ENCODE data around the gene BAHCC1.

BAHCC1 gene

DNA sequence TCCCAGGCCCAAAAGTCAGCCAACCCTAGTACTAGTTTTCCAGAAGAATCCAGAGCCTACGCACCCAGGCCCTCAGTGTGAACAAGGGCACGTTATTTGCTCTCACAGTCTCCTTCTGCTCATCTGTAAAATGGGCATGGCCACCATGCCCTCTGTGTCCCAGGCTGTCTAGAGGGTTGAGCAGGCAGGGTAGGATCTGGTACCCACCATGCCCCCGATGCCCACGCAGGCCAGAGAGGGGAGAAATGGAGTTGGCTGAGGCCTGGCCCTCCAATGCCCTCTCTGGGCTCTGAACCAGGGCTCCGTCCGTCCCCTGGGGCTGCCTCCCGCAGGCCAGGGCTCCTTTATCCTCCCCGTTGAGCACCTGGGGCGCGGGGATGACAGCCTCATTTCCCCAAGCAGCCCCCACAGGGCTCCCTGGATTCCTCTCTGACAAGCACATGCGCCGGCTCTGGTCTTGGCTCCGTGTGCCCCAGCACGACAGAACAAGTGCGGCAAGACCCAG, 9.1 kb upstream of the BAHCC1 start:
- DNase-seq (ENCODE audit: low read depth in 3 of 3, low spot score in 1 of 3): no peak

DNA sequence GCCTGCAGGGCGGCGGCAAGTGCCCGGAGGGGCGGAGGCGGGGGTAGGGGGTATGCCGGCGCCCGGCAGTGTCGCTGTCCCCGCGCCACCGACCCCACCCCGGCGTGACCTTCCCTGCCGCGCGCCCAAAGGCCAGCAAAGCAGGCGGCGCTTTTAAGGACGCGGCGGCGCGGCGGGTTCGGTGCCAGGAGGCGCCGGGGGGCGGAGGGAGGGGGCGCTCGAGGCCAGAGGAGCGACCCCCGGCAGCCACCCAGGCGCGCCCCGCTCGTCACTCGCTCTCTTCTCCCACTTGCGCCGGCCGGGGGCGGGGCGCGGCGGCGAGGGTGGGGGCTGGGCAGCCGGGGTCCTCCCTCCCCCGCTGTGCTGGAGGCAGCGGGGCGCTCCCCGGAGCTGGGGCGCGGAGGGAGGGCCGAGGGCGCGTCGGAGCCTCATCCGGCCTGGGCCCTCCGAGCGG, 8.6 kb upstream of the BAHCC1 start:
- no peak for DNase-seq (ENCODE audit: low read depth in 3 of 3, low spot score in 1 of 3)

DNA sequence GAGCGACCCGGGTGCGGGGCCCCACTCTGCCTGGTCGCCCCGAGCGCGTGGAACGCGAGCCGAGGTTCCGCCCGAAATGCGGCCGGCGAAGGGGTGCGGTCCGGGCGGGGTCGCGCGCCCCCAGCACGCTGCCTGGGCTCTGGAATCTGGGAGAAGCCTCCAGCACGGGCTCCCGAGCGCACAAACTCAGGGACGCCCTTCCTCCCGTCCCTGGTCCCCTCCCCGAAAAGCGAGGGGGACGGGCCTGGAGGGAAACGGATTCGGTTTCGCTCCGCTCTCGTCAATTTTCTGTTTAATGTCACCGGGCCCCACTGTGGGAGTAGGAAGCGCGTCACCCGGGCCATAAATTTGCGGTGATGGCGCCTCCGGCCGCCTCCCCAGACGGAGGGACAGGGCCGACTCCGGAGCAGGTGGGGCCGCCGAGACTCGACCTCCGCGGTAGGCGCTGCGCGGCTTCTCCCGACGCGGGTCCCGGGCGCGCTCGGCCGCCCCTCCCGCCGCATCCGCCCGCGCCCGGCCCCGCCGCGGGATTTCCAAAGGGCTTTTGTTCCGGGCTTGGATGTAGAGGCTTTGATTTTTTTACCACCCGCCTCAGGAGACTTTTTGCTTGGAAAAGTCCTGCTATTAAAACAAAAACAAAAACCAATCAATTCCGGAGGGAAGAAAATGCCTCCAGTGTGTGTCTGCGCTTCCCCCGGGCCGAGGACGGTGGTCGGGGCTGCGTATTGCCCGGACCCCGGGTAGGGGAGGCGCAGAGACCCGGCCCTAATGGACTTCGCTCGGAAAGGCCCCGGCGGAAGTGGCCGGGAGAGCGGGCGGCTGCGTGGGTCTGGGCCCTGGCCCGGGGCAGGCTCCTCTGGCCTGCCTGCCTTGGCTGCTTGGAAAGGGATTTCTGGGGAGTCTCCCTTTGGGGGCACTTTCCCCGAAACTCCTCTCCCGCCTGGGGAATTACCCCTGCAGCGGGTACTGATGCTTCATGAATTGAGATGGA, 7.9 kb upstream of the BAHCC1 start:
- no peak for DNase-seq (ENCODE audit: low read depth in 3 of 3, low spot score in 1 of 3)

DNA sequence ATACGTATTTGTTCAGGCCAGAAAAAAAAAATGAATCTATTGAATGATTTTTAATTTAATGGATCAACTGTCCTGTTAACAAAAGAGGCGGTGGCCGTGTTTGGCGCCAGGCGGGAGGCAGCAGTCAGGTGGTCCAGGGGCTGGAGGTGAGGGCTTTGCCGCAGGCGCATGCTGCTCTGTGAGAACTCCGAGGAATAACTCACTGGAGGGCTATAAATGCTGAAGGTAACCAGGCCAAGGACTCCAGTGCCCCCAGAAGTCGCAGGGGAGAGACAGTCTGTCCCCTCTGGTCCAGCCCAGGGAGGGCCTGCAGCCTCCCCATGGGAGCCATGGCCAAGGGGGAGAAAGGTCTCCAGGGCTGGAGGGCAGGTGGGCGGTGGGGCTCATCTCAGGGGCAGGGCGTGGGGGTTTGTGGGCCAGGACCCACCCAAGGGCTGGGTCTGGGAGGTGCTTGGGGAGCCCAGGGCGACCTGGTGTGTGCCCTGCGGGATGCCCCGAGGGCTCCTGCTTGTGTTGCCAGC, 7.1 kb upstream of the BAHCC1 start:
- DNase-seq (ENCODE audit: low read depth in 3 of 3, low spot score in 1 of 3): no peak

DNA sequence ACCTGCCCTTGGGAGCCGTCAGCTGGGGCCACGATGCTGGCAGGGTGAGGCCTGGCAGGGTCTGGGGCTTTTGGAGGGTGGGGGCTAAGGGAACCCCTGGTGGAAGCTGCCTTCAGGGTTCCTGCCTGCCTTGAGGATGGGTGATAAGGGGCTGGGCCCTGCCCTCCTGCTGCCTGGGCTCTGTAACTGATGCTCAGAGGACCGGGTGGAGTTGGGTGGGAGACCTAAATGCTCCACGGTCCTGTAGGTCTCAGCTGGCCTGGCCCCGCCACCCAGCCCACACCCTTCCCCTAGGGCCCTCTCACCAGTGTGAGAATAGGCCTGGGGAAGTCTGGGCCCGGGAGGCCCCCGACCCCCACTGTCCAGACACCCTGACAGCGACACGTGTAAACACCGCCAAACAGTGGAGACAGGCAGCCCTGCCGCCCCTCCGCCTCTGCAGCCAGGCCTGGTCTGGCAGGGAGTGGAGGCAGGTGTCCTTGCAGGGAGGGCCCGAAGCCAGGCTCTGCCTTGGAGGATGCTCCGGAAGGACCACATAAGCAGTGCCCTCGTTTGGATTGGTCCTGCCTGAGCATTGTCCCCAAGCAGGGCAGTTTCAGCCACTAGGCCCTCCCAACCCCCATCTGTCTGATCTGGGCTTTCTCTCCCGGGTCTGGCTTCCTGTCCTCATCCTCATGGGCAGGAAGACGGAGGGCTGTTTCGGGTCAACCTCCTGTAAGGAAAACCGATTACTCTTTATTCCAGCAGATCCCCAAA, 6.5 kb upstream of the BAHCC1 start:
- DNase-seq (ENCODE audit: low read depth in 3 of 3, low spot score in 1 of 3): no peak

DNA sequence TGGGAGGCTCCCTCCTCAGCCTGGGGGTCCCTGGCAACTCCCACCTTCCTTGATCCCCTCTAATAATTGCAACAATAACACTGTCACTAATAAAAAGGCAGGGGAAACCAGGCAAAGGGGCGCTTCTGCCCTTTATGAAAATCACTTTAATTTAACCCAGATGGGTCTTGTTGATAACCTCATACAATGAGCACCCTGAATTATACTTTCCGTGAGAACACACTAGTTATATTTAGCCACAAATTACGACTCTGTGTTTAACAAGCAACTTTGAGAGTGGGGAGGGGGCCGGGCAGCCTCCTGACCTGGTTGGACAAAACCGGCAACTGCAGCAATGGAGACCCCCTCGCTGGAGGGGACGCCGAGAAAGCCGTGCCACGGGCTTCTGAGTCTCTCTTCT, 5.7 kb upstream of the BAHCC1 start:
- no peak for DNase-seq (ENCODE audit: low read depth in 3 of 3, low spot score in 1 of 3)

DNA sequence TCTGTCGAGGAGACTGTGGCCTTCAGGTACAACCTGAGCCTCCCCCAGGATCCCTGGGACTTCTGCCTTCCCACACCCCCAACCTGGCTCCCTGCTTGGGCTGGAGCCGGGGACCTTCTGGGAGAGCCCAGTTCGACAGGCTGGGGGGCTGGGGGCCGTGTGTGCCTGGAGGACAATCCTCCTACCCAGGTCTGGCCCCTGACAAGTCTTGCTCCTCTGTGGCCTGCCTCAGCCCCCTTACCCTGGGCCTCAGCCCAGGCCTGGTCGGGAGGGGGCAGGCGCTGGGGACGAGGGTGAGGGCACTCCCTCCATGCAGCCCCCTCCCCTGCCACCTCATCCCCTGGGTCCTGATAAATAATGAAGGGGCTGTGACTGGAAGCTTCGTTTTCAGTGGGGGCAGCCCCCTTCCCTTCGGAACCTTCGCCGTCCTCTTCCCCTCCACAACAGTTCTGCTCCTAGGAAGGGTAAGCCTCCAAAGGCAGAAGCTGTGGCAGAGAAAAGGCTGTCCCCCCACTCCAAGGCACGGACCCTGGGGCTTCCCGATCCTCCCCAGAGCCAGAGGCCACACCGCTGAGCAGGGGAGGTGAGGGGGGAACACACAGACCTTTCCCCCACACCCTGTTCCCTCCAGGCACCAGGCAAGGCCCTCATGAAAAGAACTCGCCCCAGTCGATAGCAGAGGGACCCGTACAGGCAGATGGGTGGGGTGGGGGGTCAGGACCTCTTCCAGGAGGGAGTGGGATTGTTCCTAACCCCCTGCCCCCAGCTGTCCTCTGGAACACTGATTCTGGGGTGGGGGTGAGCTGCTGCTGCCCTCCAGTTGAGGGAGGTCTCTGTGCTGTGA, 5.0 kb upstream of the BAHCC1 start:
- DNase-seq (ENCODE audit: low read depth in 3 of 3, low spot score in 1 of 3): no peak

DNA sequence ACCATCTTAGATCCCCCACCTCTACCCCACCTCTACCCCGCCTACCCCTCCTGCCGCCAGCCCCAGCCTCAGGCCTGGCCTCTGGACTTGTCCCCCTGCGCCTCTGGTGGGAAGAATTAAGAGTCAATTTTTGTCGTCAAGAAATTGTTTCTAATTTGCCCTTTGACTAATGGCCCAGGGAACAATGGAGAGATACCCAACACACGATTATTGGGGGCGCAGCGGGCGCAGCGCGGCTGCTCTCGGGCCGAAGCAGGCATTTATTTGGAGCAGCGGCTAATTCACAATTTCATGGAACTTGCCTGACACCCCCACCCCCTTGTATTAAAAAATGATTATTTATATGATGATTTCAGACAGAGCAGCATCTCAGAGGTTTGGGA, 4.4 kb upstream of the BAHCC1 start:
- DNase-seq (ENCODE audit: low read depth in 3 of 3, low spot score in 1 of 3): no peak

DNA sequence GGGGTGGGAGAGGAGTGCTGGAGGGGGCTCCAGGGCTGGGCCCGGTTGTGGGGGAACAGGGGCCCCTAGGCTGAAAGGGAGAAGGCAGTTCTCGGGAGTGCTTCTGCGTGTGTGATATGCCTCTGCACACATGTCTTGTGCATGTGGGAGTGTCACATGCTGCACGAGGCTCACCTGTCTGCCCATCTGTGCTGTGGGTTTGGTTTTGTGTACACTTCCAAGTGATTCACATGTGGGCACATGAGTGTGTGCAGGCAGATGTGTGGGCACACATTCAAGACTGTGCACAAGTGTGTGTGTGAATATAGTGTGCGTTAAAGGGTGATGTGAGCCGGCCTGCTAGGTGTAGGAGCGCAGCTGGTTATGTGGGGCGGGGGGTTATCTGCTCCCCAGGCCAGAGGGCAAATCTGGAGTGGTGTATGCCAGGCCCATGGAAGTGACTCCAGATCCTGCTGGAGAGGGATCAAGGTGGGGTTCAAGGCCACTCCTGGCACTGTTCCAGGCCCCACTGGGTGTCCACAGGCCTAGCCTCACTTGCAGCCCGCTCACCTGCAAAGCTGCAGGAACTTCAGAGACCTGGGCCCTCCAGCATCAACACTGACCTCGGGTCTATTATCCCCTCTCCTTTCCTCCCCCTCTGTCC, 3.8 kb upstream of the BAHCC1 start:
- DNase-seq (ENCODE audit: low read depth in 3 of 3, low spot score in 1 of 3): no peak

DNA sequence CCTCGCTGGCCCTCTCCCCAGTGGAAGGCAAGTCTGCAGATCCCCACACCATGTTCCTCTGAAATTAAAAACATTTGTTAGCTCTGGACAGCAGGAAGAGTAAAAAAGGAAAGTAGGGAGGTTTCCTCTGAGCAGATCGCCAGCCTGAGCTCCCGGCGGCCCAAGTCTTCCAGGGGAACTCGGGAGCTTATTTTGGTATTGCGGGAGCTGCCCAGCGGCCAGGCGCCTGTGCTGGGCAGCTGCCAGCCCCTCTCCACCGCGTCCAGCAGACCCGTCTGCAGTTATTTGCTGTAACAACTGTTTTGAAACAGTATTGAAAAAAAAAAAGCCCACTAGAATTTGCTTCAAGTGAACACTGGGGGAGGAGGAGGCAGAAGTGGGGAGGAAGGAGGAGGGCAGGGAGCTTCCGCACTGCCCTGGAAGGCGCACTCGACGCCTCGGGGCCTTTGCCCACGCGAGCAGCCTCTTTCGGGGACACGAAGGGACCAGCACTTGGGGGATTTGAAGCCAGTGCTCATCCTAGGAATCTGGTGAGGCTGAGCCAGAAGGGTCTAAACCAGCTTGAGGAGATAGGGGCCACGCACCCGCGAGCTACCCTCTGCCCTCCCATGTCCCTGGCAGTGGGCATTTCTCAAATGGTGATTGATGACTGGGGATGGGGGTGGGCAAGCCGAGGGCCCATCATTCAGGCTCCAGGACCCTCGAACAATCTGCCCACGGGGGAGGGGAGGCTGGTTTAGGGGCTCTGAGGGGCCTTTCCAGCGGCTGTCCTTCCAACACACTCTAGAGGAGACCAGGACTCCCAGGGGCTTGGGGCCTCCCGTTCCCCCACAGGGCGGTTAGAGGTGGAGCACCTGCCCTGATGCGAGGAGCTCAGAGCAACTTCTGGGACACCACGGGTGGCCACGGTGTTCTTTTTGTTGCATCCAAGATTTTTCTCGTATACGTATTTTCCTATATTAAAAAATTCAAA, 3.0 kb upstream of the BAHCC1 start:
- no peak for DNase-seq (ENCODE audit: low read depth in 3 of 3, low spot score in 1 of 3)

DNA sequence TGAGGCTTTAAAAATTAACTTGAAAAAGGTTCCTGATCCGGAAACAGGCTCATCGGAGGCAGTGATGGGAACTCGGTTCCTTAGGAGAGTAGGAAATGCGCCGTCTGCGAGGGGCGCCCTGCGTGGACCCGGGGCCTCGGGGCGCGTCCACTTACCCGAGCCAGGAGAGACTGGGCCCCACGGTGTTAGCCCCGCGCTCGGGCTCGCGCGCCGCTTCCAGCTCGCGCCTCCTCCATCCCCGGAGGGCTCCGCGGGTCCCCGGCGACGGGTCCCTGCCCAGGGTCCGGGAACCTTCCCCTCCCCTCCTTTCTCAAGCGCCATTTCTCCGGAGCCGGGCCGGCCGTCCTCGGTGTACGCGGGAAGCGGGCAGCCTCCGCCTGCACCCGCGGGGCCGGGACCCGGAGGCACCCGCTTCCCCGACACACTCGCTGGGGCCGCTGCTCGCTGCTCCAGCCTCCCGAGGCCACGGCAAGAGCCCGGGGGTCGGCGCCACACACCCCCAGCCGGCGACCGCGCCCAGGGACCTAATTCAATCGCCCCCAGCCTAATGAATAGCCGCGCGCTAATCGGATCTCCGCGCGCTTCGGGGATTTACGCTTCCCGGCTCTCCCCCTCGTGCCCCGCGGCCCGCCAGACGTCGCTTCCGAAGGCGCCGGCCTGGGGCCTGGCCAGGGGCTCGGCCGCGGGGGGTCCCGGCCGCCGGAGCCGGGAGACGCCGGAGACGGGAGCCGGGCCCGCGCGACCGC, 2.2 kb upstream of the BAHCC1 start:
- DNase-seq (ENCODE audit: low read depth in 3 of 3, low spot score in 1 of 3): no peak

DNA sequence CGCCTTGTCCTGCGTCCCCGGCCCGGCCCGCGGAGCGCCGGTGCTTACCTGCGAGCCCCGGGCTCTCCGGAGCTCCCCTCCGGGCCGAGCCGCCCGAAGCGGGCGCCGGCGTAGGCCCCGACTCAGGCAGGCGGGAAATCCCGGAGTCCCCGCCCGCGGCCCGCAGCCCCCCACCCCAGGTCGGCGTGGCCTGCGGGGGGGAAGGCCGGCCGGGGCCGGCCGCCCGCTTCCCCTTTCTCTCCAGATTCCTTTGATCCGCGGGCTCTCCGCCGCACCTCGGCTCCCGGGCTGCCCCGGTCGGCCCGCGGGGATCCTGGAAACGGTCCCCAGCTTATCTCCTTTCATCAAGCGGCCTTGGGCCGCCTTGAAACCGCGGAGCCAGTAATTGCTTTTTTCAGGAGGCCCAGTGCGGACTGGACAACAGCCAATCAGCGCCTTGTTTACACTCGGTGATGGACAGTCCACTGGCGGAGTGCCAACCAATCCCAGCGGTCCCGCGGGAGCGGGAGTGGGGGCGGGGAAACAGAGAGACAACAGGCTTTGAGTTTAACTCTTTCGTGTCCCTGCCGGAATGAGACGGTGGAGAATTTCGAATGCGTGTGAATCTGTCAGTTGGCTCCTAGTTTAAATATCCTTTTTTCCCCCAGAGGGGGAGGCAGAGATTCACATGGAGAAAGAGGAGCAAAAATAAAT, 1.4 kb upstream of the BAHCC1 start:
- DNase-seq (ENCODE audit: low read depth in 3 of 3, low spot score in 1 of 3): no peak

DNA sequence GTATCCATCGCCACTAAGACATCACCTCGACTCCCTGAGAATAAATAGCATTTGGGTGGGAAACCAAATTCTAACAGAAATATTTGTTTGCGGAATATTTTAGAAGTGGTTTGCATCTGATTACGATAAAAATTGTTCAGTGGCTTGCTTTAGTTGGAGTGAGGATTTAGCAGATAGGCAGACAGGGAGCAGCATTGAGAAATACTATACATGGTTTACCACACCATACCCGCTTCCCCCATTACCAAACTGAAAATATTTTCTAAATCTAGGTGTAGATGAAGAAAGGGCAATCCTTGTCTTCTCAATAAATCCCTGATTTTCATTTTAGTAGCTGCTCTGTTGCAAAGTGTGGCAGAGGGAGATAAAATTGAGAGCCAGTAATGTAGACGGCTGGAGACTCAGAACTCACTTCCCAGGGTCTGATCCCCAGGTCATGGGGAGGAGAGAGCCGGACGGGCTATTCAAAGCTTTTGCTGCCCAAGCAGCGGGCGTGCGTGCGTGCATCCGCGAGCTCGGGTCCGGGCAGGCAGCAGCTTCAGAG, 808 bp upstream of the BAHCC1 start:
- no peak for DNase-seq (ENCODE audit: low read depth in 3 of 3, low spot score in 1 of 3)

DNA sequence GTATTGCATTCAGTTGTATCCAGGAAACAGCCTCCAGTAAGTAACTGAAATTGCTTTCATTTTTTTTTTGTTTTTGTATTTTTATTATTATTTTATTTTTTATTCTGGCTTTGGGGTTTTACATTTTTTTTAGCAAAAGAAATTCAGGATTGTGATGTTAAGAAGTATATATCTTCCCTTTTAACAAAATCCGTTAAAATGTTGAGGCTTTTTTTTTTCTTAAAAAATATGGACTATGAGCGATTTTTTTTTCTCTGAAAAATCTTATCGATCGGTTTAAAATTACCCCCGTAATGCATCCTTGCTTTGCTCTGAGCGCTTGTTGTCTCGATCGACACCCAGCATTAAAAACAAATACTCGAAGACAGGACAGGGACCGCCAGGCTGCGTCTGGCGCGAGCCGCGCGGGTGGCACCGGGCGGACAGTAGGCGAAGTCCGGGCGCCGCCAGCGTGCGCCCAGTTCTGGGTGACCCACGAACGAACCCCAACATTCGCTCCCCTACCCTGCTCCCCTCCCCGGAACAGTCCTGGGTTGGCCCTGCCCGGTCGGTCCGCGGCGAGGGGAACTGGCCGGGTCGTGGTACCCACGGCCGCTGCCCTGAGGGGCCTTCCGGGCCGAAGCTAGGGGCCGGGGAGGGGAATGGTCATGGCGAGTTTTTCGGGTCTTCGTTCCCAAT, 482 bp downstream of the BAHCC1 start:
- no peak for DNase-seq (ENCODE audit: low read depth in 3 of 3, low spot score in 1 of 3)

DNA sequence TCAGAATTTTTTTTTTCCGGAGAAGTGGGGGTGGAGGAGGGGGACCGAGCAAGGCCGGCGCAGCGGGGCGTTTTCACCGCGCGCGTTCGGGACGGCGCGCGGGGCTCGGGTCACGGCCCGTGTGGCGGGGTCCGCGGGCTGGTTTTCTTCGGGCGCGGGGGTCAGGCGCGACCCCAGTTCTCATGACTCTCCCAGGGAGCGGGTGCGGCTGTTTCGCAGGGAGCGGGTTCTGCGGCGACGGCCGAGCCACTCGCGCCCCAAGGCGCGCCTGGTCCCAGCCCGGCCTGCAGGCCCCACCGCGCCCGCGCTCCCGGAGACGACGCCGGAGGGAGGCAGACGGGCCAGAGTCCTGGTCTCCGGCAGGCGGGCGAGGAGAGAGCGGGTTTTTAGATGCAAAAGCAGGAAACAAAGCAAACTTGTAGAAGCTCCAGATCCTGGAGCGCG, 1.0 kb downstream of the BAHCC1 start:
- DNase-seq (ENCODE audit: low read depth in 3 of 3, low spot score in 1 of 3): no peak

DNA sequence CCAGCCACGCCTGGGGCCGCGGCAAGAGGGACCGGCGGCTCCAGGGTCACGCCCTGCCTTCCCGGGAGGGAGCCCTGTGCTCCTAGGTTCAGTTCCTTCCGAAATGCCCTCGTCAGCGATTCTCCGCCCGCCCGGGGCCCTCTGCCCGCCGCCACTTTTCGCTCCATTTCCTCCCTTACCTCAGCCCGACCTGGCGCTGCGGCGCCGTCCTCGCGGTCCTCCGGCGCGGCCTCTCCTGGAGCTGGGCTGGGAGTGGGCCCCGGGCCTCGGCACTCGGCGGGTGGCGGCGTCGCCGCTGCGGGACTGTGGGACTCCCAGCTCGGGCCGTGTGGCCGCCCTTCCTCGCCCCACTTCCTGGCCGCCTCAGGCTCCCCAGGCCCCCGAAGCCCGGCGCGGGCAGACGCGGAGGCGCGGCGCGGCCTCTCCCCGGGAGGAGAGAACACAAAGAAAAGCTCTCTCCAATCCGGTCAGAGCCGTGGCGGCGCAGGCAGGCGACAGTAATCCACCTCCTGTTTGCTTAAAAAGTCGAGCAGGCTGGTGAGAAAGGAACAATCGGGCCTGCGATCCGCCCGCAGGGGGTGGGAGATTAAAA, 1.6 kb downstream of the BAHCC1 start:
- no peak for DNase-seq (ENCODE audit: low read depth in 3 of 3, low spot score in 1 of 3)

Measured in stimulated activated CD4-positive, alpha-beta T cell treated with anti-CD3 and anti-CD28 coated beads, TNF-alpha, amount 100 ng/mL, for 1 hour (primary cell).